ENCODE data around the gene EIF2S1. TPM values are rescaled to one million over a fixed set of nuclear protein-coding genes. Genes with fewer than 3 reads are reported as not detected.
A peak's percentile ranks its signal among the peaks of the same experiment; 100 is the strongest.

The EIF2S1 gene
- total RNA-seq, 1 experiment from 2014 or later, result 415 TPM

GRCh38 chr14:67372833-67373232 lies 12.7 kb downstream of the EIF2S1 start:
- POLR2A ChIA-PET (ENCODE audit: unreplicated experiment), result no interaction called here
- TF ChIP-seq, protein P1, sequence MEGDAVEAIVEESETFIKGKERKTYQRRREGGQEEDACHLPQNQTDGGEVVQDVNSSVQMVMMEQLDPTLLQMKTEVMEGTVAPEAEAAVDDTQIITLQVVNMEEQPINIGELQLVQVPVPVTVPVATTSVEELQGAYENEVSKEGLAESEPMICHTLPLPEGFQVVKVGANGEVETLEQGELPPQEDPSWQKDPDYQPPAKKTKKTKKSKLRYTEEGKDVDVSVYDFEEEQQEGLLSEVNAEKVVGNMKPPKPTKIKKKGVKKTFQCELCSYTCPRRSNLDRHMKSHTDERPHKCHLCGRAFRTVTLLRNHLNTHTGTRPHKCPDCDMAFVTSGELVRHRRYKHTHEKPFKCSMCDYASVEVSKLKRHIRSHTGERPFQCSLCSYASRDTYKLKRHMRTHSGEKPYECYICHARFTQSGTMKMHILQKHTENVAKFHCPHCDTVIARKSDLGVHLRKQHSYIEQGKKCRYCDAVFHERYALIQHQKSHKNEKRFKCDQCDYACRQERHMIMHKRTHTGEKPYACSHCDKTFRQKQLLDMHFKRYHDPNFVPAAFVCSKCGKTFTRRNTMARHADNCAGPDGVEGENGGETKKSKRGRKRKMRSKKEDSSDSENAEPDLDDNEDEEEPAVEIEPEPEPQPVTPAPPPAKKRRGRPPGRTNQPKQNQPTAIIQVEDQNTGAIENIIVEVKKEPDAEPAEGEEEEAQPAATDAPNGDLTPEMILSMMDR (conservative IDR thresholded peaks at IDR 0.05; ENCODE audit: low read depth, low read length), result no peak
- TF ChIP-seq EZH2phosphoT487 (IDR thresholded peaks at IDR 0.05; ENCODE audit: borderline replicate concordance, low read length) (no peak), EZH2 (IDR thresholded peaks at IDR 0.05; ENCODE audit: low read length, unreplicated experiment) (no peak)
- Histone ChIP-seq H3K27me3 (ENCODE audit: low read length) (no peaks in the 10 kb centered on the region), H3K9me2 (replicated peaks; ENCODE audit: low read length) (no peaks in the 10 kb centered on the region), H3K9ac (ENCODE audit: low read length) (no peak overlapping the region), H3K4me3 (ENCODE audit: low read length) (no peak overlapping the region), H3K4me2 (ENCODE audit: low read length) (no peak overlapping the region), H3K4me1 (ENCODE audit: insufficient read depth, low read length) (peaks cover 17% of the 10 kb centered on the region), H3F3A (ENCODE audit: low read length, unreplicated experiment) (no peaks in the 10 kb centered on the region), H3K79me2 (ENCODE audit: low read length) (peaks cover 62% of the 10 kb centered on the region), H2AFZ (ENCODE audit: low read length) (no peak overlapping the region), H3K27ac (ENCODE audit: low read length) (no peak overlapping the region), H3K36me3 (ENCODE audit: low read depth, low read length) (peaks cover 74% of the 10 kb centered on the region), H4K20me1 (ENCODE audit: low read length) (peaks cover 30% of the 10 kb centered on the region), H3K9me3 (ENCODE audit: low read length) (no peaks in the 10 kb centered on the region)
- DNase-seq (no peak), ATAC-seq (no peak)
- no TSS peak for BruUV-seq (replicated peaks)
- CTCF ChIA-PET, result no interaction called here
- intact Hi-C loops (cut with micrococcal nuclease), result no loop called here

DNA sequence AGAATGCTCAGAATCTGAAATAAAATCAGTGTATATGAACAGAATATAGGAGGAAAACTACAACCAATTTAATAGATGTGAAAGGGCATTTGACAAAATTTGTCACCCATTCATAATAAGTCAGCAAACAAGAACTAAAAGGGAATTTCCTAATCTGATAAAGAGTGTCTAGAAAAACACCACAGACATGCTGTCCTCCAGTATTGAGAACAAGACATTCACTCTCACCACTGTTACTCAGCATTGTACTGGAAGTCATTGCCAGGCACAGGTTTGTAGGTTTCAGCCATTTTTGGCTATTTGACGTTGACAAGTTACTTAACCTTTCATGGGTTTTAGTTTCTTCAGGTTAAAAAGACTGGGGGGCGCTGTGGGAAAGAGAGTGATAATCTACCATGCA lies 13.2 kb downstream of the EIF2S1 start:
- Histone ChIP-seq H3K4me3 (ENCODE audit: low read length) (no peak overlapping the region), H3F3A (ENCODE audit: low read length, unreplicated experiment) (no peaks in the 10 kb centered on the region), H3K4me2 (ENCODE audit: low read length) (no peak overlapping the region), H3K36me3 (ENCODE audit: low read depth, low read length) (peaks cover 72% of the 10 kb centered on the region), H3K4me1 (ENCODE audit: insufficient read depth, low read length) (peaks cover 17% of the 10 kb centered on the region), H4K20me1 (ENCODE audit: low read length) (peaks cover 27% of the 10 kb centered on the region), H3K27me3 (ENCODE audit: low read length) (no peaks in the 10 kb centered on the region), H3K9ac (ENCODE audit: low read length) (no peak overlapping the region), H3K9me2 (replicated peaks; ENCODE audit: low read length) (no peaks in the 10 kb centered on the region), H3K9me3 (ENCODE audit: low read length) (no peaks in the 10 kb centered on the region), H2AFZ (ENCODE audit: low read length) (no peak overlapping the region), H3K79me2 (ENCODE audit: low read length) (peaks cover 58% of the 10 kb centered on the region), H3K27ac (ENCODE audit: low read length) (no peak overlapping the region)
- ChIA-PET CTCF (no interaction called here), POLR2A (ENCODE audit: unreplicated experiment) (no interaction called here)
- no peak for ATAC-seq
- no TSS peak for BruUV-seq (replicated peaks)
- no peak for TF ChIP-seq EZH2phosphoT487 (IDR thresholded peaks at IDR 0.05; ENCODE audit: borderline replicate concordance, low read length)
- TF ChIP-seq, protein P1 (conservative IDR thresholded peaks at IDR 0.05; ENCODE audit: low read depth, low read length), result 0 out of 2 replicates have a peak, but pooled peaks have one; percentile 19
- intact Hi-C loops (cut with micrococcal nuclease), result no loop called here
- no peak for DNase-seq

- DNase-seq, result no peak
- Histone ChIP-seq H3K4me3 (ENCODE audit: low read length) (no peak overlapping the region), H3K9me2 (replicated peaks; ENCODE audit: low read length) (no peaks in the 10 kb centered on the region), H3K36me3 (ENCODE audit: low read depth, low read length) (peaks cover 84% of the 10 kb centered on the region), H3K27me3 (ENCODE audit: low read length) (no peaks in the 10 kb centered on the region), H3K4me1 (ENCODE audit: insufficient read depth, low read length) (no peaks in the 10 kb centered on the region), H3K4me2 (ENCODE audit: low read length) (no peak overlapping the region), H3K9me3 (ENCODE audit: low read length) (no peaks in the 10 kb centered on the region), H3K27ac (ENCODE audit: low read length) (no peak overlapping the region), H2AFZ (ENCODE audit: low read length) (no peak overlapping the region), H4K20me1 (ENCODE audit: low read length) (peaks cover 16% of the 10 kb centered on the region), H3K9ac (ENCODE audit: low read length) (no peak overlapping the region), H3F3A (ENCODE audit: low read length, unreplicated experiment) (no peaks in the 10 kb centered on the region), H3K79me2 (ENCODE audit: low read length) (peaks cover 23% of the 10 kb centered on the region)
- ChIA-PET CTCF (interaction anchor here (1.2 kb wide), 1 partner anchor 149 kb away, joined by 4 read pairs; no protein-coding TSS in a partner anchor), POLR2A (ENCODE audit: unreplicated experiment) (interaction anchor here (0.6 kb wide), 1 partner anchor 337 kb away, joined by 11 read pairs; no protein-coding TSS in a partner anchor)
- BruUV-seq (replicated peaks), result no TSS peak
- no peak for ATAC-seq
- no peak for TF ChIP-seq EZH2phosphoT487 (IDR thresholded peaks at IDR 0.05; ENCODE audit: borderline replicate concordance, low read length)
- TF ChIP-seq, protein P1 (conservative IDR thresholded peaks at IDR 0.05; ENCODE audit: low read depth, low read length), result no peak
- no peak for TF ChIP-seq EZH2 (IDR thresholded peaks at IDR 0.05; ENCODE audit: low read length, unreplicated experiment)
- intact Hi-C loops (cut with micrococcal nuclease), result no loop called here
Measured at GRCh38 chr14:67377916-67378315, 17.8 kb downstream of the EIF2S1 start.
